Measurements from ENCODE around the gene PRPF40B.
A peak's percentile ranks its signal among the peaks of the same experiment; 100 is the strongest.

The PRPF40B gene

DNA sequence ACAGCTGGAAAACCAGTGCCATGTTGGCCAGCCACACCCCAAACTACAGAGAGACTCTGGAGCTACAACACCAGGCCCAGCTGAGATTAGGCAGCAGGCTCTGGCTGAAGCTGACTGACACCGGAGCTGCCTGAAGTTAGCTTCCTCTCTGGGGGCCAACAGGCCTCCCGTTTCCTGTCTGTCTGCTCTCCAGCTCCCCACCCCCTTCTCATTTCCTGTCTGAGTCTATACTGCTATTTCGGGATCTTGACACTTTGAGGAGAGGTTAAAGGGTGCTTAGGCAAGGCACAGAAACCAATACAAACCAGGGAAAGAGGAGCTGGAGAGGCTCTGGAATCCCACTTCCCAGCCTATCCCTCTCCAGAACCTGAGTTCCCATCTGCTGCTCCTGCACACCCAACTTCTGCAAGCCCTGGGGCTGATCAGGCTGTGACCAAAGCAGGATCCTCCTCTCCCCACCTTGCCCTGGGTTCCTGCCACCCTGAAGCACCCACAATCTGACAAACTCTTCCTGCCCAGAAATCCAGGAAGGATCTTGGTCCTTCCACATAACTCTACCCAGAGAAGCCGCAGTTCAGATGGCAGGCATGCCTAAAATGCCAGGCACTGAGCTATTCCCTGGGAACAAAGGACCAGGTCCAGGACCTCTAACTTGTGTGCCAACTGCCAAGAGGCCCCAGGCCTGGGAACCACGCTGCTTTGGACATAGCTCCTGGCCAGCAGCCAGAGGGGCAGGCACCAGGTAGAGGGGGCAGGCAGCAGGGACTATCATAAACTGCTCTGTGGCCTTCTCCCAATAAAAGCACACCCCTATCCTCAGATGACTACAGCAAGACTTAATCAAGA lies 39.9 kb downstream of the PRPF40B start:
- Histone ChIP-seq H3K79me2 (ENCODE audit: control insufficient read depth, insufficient read depth, low read length, poor library complexity) (no peaks in the 10 kb centered on the region), H3K4ac (ENCODE audit: low read depth, low read length) (peak overlapping the region; percentile 41), H3K36me3 (ENCODE audit: control insufficient read depth in 1 of 2, insufficient read depth in 2 of 2, low read length in 2 of 2) (peaks cover 1 to 2% of the 10 kb centered on the region in 2 experiments), H2AK5ac (ENCODE audit: low read length) (peak overlapping the region; percentile 28), H4K12ac (ENCODE audit: low read depth, low read length) (peak overlapping the region; percentile 31), H3K27me3 (ENCODE audit: insufficient read depth, low read length) (no peaks in the 10 kb centered on the region), H3K9ac (ENCODE audit: low read length) (peak overlapping the region; percentile 14), H3K4me2 (ENCODE audit: low read length) (peak overlapping the region; percentile 7), H2BK5ac (ENCODE audit: low read depth, low read length, poor library complexity) (peak overlapping the region; percentile 71), H2AFZ (ENCODE audit: insufficient read depth, low read length, poor library complexity) (peak overlapping the region; percentile 40), H4K91ac (ENCODE audit: low read depth, low read length) (peak overlapping the region; percentile 67), H3K4me3 (ENCODE audit: low read depth, low read length) (no peak overlapping the region), H3K4me1 (ENCODE audit: control insufficient read depth in 1 of 2, insufficient read depth in 2 of 2, low read length in 2 of 2) (peaks cover 16 to 24% of the 10 kb centered on the region in 2 experiments), H2BK120ac (ENCODE audit: insufficient read depth, low read length, poor library complexity) (peak overlapping the region; percentile 65), H3K23ac (ENCODE audit: low read length) (no peak overlapping the region), H3K14ac (ENCODE audit: low read length) (peak overlapping the region; percentile 80), H4K8ac (ENCODE audit: low read depth, low read length) (peak overlapping the region; percentile 40), H3K18ac (ENCODE audit: low read length) (peak overlapping the region; percentile 72), H3K27ac (ENCODE audit: low read depth, low read length) (peak overlapping the region; percentile 87), H3K9me3 (ENCODE audit: insufficient read depth, low read depth, low read length) (no peaks in the 10 kb centered on the region), H3K79me1 (ENCODE audit: low read length) (peaks cover 12% of the 10 kb centered on the region), H2BK12ac (ENCODE audit: low read length) (peak overlapping the region; percentile 88)
- no peak for DNase-seq
- no CpG with 5 or more reads among the region's 5 CpGs for whole genome bisulfite sequencing (ENCODE audit: extremely low coverage, insufficient coverage, insufficient read length)

DNA sequence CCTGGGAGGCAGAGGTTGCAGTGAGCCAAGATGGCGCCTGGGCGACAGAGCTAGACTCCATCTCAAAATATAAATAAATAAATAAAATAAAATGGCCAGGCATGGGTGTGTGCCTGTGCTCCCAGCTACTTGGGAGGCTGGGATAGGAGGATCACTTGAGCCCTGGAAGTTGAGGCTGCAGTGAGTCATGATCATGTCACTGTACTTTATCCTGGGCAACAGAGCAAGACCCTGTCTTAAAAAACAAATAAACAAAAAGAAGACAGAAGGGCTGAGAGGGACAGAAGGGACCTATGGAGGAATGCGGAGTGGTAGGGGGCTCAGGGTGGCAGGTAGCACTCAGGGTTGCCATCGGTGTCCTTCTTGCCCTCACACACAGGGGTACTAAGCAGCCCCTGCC lies 40.8 kb downstream of the PRPF40B start:
- Histone ChIP-seq H3K4me3 (ENCODE audit: low read depth, low read length) (no peak overlapping the region), H3K27ac (ENCODE audit: low read depth, low read length) (peak overlapping the region; percentile 61), H3K4me2 (ENCODE audit: low read length) (no peak overlapping the region), H3K9me3 (ENCODE audit: insufficient read depth, low read depth, low read length) (no peaks in the 10 kb centered on the region), H4K12ac (ENCODE audit: low read depth, low read length) (peak overlapping the region; percentile 43), H3K14ac (ENCODE audit: low read length) (peak overlapping the region; percentile 66), H3K36me3 (ENCODE audit: control insufficient read depth in 1 of 2, insufficient read depth in 2 of 2, low read length in 2 of 2) (no peaks in the 10 kb centered on the region), H3K27me3 (ENCODE audit: insufficient read depth, low read length) (no peaks in the 10 kb centered on the region), H3K79me1 (ENCODE audit: low read length) (peaks cover 12% of the 10 kb centered on the region), H3K79me2 (ENCODE audit: control insufficient read depth, insufficient read depth, low read length, poor library complexity) (no peaks in the 10 kb centered on the region), H4K8ac (ENCODE audit: low read depth, low read length) (peak overlapping the region; percentile 50), H2BK120ac (ENCODE audit: insufficient read depth, low read length, poor library complexity) (peak overlapping the region; percentile 74), H3K4ac (ENCODE audit: low read depth, low read length) (peak overlapping the region; percentile 51), H2AFZ (ENCODE audit: insufficient read depth, low read length, poor library complexity) (peak overlapping the region; percentile 67), H2BK5ac (ENCODE audit: low read depth, low read length, poor library complexity) (peak overlapping the region; percentile 79), H3K9ac (ENCODE audit: low read length) (no peak overlapping the region), H4K91ac (ENCODE audit: low read depth, low read length) (peak overlapping the region; percentile 90), H2BK12ac (ENCODE audit: low read length) (peak overlapping the region; percentile 96), H2AK5ac (ENCODE audit: low read length) (peak overlapping the region; percentile 96), H3K18ac (ENCODE audit: low read length) (peak overlapping the region; percentile 71), H3K4me1 (ENCODE audit: control insufficient read depth in 1 of 2, insufficient read depth in 2 of 2, low read length in 2 of 2) (peaks cover 16 to 24% of the 10 kb centered on the region in 2 experiments), H3K23ac (ENCODE audit: low read length) (no peak overlapping the region)
- no CpG with 5 or more reads among the region's 4 CpGs for WGBS (ENCODE audit: extremely low coverage, insufficient coverage, insufficient read length)
- peak in 1 of 2 donors; percentile 27 for DNase-seq

DNA sequence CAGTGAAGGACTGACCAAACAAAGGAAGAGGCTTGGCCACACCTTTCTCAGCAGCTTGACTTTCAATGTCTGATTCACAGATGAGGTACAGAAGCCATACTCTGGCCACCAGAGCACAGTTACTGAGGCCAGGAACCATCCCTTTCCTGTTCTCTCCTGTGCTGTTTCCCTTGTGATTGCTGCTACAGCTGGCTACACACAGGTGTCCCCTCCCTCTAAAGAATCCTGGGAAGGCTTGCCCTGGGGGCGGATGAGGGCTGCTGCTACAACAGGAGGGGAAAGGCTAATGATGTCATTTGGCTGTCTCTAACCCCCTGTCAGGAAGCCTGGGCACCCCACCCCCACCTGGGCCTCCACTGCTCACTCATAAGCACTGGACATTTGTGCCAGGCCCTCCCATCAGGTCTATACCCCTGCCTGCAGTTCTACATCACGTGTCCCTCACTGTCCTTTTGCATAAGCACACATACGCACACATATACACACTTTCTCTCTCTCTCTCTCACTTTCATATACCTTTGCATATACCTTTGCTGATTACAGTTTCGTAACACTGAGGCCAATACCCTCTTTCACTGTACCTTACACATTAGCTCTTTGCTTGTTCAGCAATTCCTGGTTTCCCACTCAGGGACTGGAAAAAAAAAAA lies 41.4 kb downstream of the PRPF40B start:
- Histone ChIP-seq H3K14ac (ENCODE audit: low read length) (peak overlapping the region; percentile 66), H2AK5ac (ENCODE audit: low read length) (peak overlapping the region; percentile 96), H3K4me2 (ENCODE audit: low read length) (no peak overlapping the region), H3K9ac (ENCODE audit: low read length) (no peak overlapping the region), H3K36me3 (ENCODE audit: control insufficient read depth in 1 of 2, insufficient read depth in 2 of 2, low read length in 2 of 2) (no peaks in the 10 kb centered on the region), H2BK120ac (ENCODE audit: insufficient read depth, low read length, poor library complexity) (peak overlapping the region; percentile 74), H3K27ac (ENCODE audit: low read depth, low read length) (peak overlapping the region; percentile 61), H2BK5ac (ENCODE audit: low read depth, low read length, poor library complexity) (peak overlapping the region; percentile 79), H3K4me3 (ENCODE audit: low read depth, low read length) (no peak overlapping the region), H2BK12ac (ENCODE audit: low read length) (peak overlapping the region; percentile 96), H4K91ac (ENCODE audit: low read depth, low read length) (peak overlapping the region; percentile 90), H3K27me3 (ENCODE audit: insufficient read depth, low read length) (no peaks in the 10 kb centered on the region), H4K8ac (ENCODE audit: low read depth, low read length) (peak overlapping the region; percentile 50), H3K79me2 (ENCODE audit: control insufficient read depth, insufficient read depth, low read length, poor library complexity) (no peaks in the 10 kb centered on the region), H3K18ac (ENCODE audit: low read length) (peak overlapping the region; percentile 71), H3K9me3 (ENCODE audit: insufficient read depth, low read depth, low read length) (no peaks in the 10 kb centered on the region), H3K79me1 (ENCODE audit: low read length) (peaks cover 12% of the 10 kb centered on the region), H3K4me1 (ENCODE audit: control insufficient read depth in 1 of 2, insufficient read depth in 2 of 2, low read length in 2 of 2) (peaks cover 16 to 24% of the 10 kb centered on the region in 2 experiments), H3K23ac (ENCODE audit: low read length) (no peak overlapping the region), H2AFZ (ENCODE audit: insufficient read depth, low read length, poor library complexity) (peak overlapping the region; percentile 67), H4K12ac (ENCODE audit: low read depth, low read length) (peak overlapping the region; percentile 43), H3K4ac (ENCODE audit: low read depth, low read length) (peak overlapping the region; percentile 51)
- peak; percentile 95 to 97 for DNase-seq
- no CpG with 5 or more reads among the region's 4 CpGs for WGBS (ENCODE audit: extremely low coverage, insufficient coverage, insufficient read length)

DNA sequence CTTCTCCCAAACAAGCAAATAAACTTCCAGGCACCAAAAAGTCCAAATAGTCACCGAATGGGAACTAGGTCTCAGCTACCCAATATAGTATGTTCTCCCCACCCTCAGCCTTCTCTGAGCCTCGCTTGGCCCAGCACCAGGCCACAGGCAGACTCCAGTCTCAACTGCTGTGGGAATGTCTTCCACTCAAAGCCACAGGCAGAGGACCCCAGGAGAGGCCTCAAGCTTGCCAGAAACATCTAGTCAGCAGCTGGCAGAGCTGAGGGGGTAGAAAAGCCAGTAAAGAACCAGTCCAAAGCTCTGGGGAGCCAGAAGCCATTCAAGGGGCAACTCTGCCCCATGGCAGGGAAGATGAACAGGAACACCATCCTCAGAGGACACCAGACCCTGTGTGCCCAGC lies 42.0 kb downstream of the PRPF40B start:
- no peak overlapping the region for H2BK120ac ChIP-seq (ENCODE audit: insufficient read depth, low read length, poor library complexity)
- peak overlapping the region; percentile 4 for H4K91ac ChIP-seq (ENCODE audit: low read depth, low read length)
- H3K27ac ChIP-seq (ENCODE audit: low read depth, low read length) = no peak overlapping the region

More for the DNA sequence above, 42.0 kb downstream of the PRPF40B start:
- peak overlapping the region; percentile 8 for H3K14ac ChIP-seq (ENCODE audit: low read length)
- H2AFZ ChIP-seq (ENCODE audit: insufficient read depth, low read length, poor library complexity) = no peak overlapping the region
- H3K18ac ChIP-seq (ENCODE audit: low read length) = no peak overlapping the region
- no peaks in the 10 kb centered on the region for H3K79me2 ChIP-seq (ENCODE audit: control insufficient read depth, insufficient read depth, low read length, poor library complexity)
- WGBS (ENCODE audit: extremely low coverage, insufficient coverage, insufficient read length) = no CpG with 5 or more reads among the region's 2 CpGs
- no peaks in the 10 kb centered on the region for H3K36me3 ChIP-seq (ENCODE audit: control insufficient read depth in 1 of 2, insufficient read depth in 2 of 2, low read length in 2 of 2)
- no peak overlapping the region for H3K9ac ChIP-seq (ENCODE audit: low read length)
- peak overlapping the region; percentile 61 for H2BK12ac ChIP-seq (ENCODE audit: low read length)
- no peak overlapping the region for H3K4me3 ChIP-seq (ENCODE audit: low read depth, low read length)
- no peak overlapping the region for H2BK5ac ChIP-seq (ENCODE audit: low read depth, low read length, poor library complexity)
- H3K4me2 ChIP-seq (ENCODE audit: low read length) = no peak overlapping the region
- no peak overlapping the region for H3K4ac ChIP-seq (ENCODE audit: low read depth, low read length)
- H4K8ac ChIP-seq (ENCODE audit: low read depth, low read length) = no peak overlapping the region
- H3K9me3 ChIP-seq (ENCODE audit: insufficient read depth, low read depth, low read length) = no peaks in the 10 kb centered on the region
- no peaks in the 10 kb centered on the region for H3K27me3 ChIP-seq (ENCODE audit: insufficient read depth, low read length)
- H3K4me1 ChIP-seq (ENCODE audit: control insufficient read depth in 1 of 2, insufficient read depth in 2 of 2, low read length in 2 of 2) = peaks cover 16 to 24% of the 10 kb centered on the region in 2 experiments
- no peak for DNase-seq
- H3K79me1 ChIP-seq (ENCODE audit: low read length) = peaks cover 12% of the 10 kb centered on the region
- no peak overlapping the region for H4K12ac ChIP-seq (ENCODE audit: low read depth, low read length)
- no peak overlapping the region for H3K23ac ChIP-seq (ENCODE audit: low read length)
- no peak overlapping the region for H2AK5ac ChIP-seq (ENCODE audit: low read length)
